CD1c-positive myeloid dendritic cell (primary cell): Measurements from ENCODE around the gene UMPS.

Experiments
- DNase-seq: peaks from one replicate; pipeline ENCODE4 v3.0.0-alpha.2; 2016; ENCODE audit errors: extremely low spot score

UMPS gene

GRCh38 chr3:124730129-124730940 is at the start of gene UMPS:
Gene UMPS (plus strand): TSS chr3:124730452. CDS start chr3:124730472, 20 bp downstream.
- DNase-seq: peak; percentile 95

- DNase-seq: no peak
Observed at GRCh38 chr3:124680521-124680920, 49.7 kb upstream of the UMPS start.

GRCh38 chr3:124682263-124682662 is 48.0 kb upstream of the UMPS start:
- no peak for DNase-seq

- DNase-seq: no peak
Observed at GRCh38 chr3:124684459-124684858, 45.8 kb upstream of the UMPS start.

GRCh38 chr3:124685067-124685466 is 45.2 kb upstream of the UMPS start:
- no peak for DNase-seq

GRCh38 chr3:124685481-124685880 is 44.8 kb upstream of the UMPS start:
- DNase-seq: no peak

GRCh38 chr3:124686028-124686670 is 44.1 kb upstream of the UMPS start:
- no peak for DNase-seq

- peak; percentile 82 for DNase-seq
Observed at GRCh38 chr3:124688581-124689454, 41.4 kb upstream of the UMPS start.

GRCh38 chr3:124691599-124691998 is 38.7 kb upstream of the UMPS start:
- no peak for DNase-seq

GRCh38 chr3:124694486-124694885 is 35.8 kb upstream of the UMPS start:
- DNase-seq: no peak

- no peak for DNase-seq
Observed at GRCh38 chr3:124695369-124695768, 34.9 kb upstream of the UMPS start.

GRCh38 chr3:124696006-124696405 is 34.2 kb upstream of the UMPS start:
- DNase-seq: no peak

GRCh38 chr3:124697302-124697701 is 33.0 kb upstream of the UMPS start:
- DNase-seq: no peak

- no peak for DNase-seq
Observed at GRCh38 chr3:124698030-124698770, 32.1 kb upstream of the UMPS start.

GRCh38 chr3:124699051-124699450 is 31.2 kb upstream of the UMPS start:
- no peak for DNase-seq

GRCh38 chr3:124699686-124700396 is 30.4 kb upstream of the UMPS start:
- no peak for DNase-seq

- no peak for DNase-seq
Observed at GRCh38 chr3:124700880-124701684, 29.2 kb upstream of the UMPS start.

- no peak for DNase-seq
Observed at GRCh38 chr3:124701687-124702086, 28.6 kb upstream of the UMPS start.

- DNase-seq: no peak
Observed at GRCh38 chr3:124702950-124703349, 27.3 kb upstream of the UMPS start.

GRCh38 chr3:124705552-124705951 is 24.7 kb upstream of the UMPS start:
- no peak for DNase-seq
